NB4 (cell line): Measurements from ENCODE around the gene DENND1A.

ENCODE experiments used
- DNase-seq: peaks from one replicate; pipeline ENCODE4 v3.0.0; 2010; ENCODE audit warnings: low read depth
- H3K4me3 ChIP-seq: one replicate; pipeline ENCODE4 v1.5.1; 2011; ENCODE audit warnings: mild to moderate bottlenecking, low read depth, low read length, moderate library complexity
- CTCF ChIP-seq: IDR thresholded peaks from one replicate; pipeline ENCODE4 v1.5.1; 2012; ENCODE audit warnings: low read depth, low read length
- MAX ChIP-seq: IDR thresholded peaks from 2 replicates; pipeline ENCODE4 v1.6.1; 2011; ENCODE audit warnings: low read depth, low read length
- MYC ChIP-seq: IDR thresholded peaks from 2 replicates; pipeline ENCODE4 v1.6.1; 2011; ENCODE audit warnings: low read depth, low read length
- POLR2A ChIP-seq: IDR thresholded peaks from 2 replicates; pipeline ENCODE4 v1.6.1; 2011; ENCODE audit warnings: mild to moderate bottlenecking; ENCODE audit not compliant: insufficient read length; ENCODE audit errors: extremely low read depth

DENND1A gene

DNA sequence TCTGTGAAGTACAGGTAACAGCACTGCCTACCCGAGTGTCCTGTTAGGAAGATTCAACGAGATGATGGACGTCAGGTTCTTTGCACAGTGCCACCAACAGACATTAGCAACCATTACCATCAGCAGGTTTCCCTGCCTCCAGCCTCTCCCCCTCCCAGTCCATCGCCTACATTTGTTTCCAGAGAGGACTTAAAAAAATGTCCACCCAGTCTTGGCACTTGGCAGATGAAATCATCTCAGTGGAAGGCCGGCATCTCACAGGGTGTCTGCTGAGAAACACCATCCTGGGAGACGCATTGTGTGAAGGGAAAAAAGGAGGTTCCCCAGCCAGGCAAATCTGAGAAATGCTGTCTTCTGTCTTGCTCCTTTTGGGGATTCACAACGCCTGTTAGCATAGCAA lies 515.7 kb downstream of the DENND1A start:
- TF ChIP-seq MYC (no peak), CTCF (no peak), POLR2A (no peak)

DNA sequence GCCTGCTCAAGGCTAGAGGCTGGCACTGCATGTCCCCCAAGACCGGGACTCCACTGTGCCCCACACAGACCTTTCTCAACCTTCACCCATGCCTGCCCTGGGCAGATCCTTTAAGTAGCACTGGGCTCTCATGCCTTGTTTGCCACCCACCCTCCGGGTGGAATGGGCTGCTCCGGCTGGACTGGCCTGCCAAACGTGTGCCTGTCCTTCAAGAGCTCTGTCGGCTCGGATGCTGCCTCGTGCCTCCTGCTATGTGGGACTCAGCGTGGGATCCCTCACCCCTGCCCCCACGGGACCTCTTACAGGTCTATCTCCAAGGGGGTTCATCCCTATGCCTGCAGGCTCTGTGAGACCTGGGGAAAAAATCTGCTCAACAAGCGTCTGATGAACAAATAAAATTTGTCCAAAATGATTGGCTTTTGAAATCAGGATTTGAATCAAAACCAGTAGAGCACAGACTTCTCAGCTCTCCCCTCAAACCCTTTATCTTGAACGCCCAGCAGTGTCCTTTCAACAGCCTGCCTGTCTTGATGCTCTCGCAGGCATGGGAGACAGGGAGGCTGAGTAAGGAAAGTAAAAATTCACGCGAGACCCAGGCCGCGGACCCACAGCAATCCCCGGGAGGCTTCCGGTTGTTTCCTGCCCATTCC lies 517.6 kb downstream of the DENND1A start:
- TF ChIP-seq MYC (no peak), POLR2A (no peak), MAX (no peak), CTCF (no peak)
- no peak for DNase-seq
- H3K4me3 ChIP-seq = no peak overlapping the region

More for the DNA sequence above, 515.7 kb downstream of the DENND1A start:
- H3K4me3 ChIP-seq = no peak overlapping the region
- DNase-seq = no peak

DNA sequence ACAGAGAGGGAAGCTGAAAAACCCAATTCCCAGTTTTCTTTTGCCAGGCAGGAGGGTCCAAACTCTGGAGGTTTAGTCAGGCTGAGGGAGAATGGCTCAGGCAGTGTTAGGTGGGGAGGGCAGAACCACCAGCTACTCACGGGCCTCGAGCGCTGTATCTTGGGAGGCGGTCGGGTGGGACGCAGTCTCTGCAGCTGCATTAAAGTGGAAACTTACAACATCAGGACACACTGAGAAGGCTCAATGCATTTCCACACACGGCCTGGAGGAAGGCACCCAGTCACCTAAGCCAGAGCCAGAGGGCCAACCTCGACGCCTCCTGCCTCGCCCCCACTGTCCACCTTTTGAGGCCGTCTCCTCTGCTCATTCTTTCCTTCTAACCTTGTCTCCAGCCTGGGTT lies 518.3 kb downstream of the DENND1A start:
- no peak overlapping the region for H3K4me3 ChIP-seq
- TF ChIP-seq CTCF (no peak), POLR2A (no peak), MAX (no peak), MYC (no peak)
- DNase-seq = no peak

DNA sequence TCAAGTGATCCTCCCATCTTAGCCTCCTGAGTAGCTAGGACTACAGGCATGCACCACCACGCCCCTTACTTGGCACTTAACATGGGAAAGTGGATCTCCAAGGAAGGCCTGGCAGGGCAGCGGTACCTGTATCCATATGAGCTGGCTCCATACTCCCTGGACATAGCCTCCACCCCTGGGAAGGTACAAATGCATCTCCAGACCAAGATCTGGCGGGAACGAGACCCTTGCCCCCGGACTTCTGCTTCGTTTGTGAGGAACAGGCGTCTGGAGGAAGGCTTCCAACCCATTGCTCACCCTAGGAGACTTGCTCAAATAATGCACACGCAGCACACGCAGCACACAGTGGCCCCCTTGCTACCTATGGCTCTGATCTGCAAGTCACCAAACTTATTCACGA lies 518.7 kb downstream of the DENND1A start:
- no peak for DNase-seq
- TF ChIP-seq CTCF (no peak), POLR2A (no peak), MAX (no peak), MYC (no peak)
- no peak overlapping the region for H3K4me3 ChIP-seq

- H3K4me3 ChIP-seq = no peak overlapping the region
- TF ChIP-seq MYC = no peak
- no peak for DNase-seq
Measured at GRCh38 chr9:123410281-123410910, 519.5 kb downstream of the DENND1A start.

GRCh38 chr9:123408313-123409262 lies 521.3 kb downstream of the DENND1A start:
- DNase-seq = no peak
- TF ChIP-seq POLR2A (no peak), MAX (no peak), CTCF (no peak), MYC (no peak)
- no peak overlapping the region for H3K4me3 ChIP-seq
